Erythroblast (primary cell): ENCODE data around the gene CFAP77.

Experiments
- GATA1 ChIP-seq: IDR thresholded peaks from 2 replicates; pipeline ENCODE4 v1.6.1; 2011; ENCODE audit warnings: low read depth, mild to moderate bottlenecking, control low read depth, low read length, moderate library complexity
- POLR2A ChIP-seq: IDR thresholded peaks from 2 replicates; pipeline ENCODE4 v1.6.1; 2011; ENCODE audit warnings: mild to moderate bottlenecking, low read length

GRCh38 chr9:132461281-132461896, 51.4 kb downstream of the CFAP77 start:
- no peak for TF ChIP-seq POLR2A
- TF ChIP-seq GATA1: no peak
